ENCODE data around the gene OR10Z1. TPM values are rescaled to one million over a fixed set of nuclear protein-coding genes. Genes with fewer than 3 reads are reported as not detected.

OR10Z1 gene
- total RNA-seq, 1 donor from 2014 or later = not detected

- no peak for DNase-seq (ENCODE audit: low read depth)
- Histone ChIP-seq H3K4me3 (ENCODE audit: low read depth, low read length) (no peak overlapping the region), H3K27me3 (ENCODE audit: control insufficient read depth, insufficient read depth, low read length) (no peaks in the 10 kb centered on the region), H3K36me3 (ENCODE audit: control insufficient read depth, insufficient read depth, low read length) (no peaks in the 10 kb centered on the region)
- TF ChIP-seq CTCF (IDR thresholded peaks at IDR 0.05; ENCODE audit: insufficient read depth, low read length, severe bottlenecking) = no peak
- FAIRE-seq = no peak
Measured at GRCh38 chr1:158649052-158649451, 44.0 kb downstream of the OR10Z1 start.

GRCh38 chr1:158652721-158653334, 47.8 kb downstream of the OR10Z1 start:
- no peak for FAIRE-seq
- Histone ChIP-seq H3K27me3 (ENCODE audit: control insufficient read depth, insufficient read depth, low read length) (no peaks in the 10 kb centered on the region), H3K36me3 (ENCODE audit: control insufficient read depth, insufficient read depth, low read length) (no peaks in the 10 kb centered on the region), H3K4me3 (ENCODE audit: low read depth, low read length) (no peak overlapping the region)
- no peak for DNase-seq (ENCODE audit: low read depth)
- TF ChIP-seq CTCF (IDR thresholded peaks at IDR 0.05; ENCODE audit: insufficient read depth, low read length, severe bottlenecking) = no peak

- Histone ChIP-seq H3K36me3 (ENCODE audit: control insufficient read depth, insufficient read depth, low read length) (no peaks in the 10 kb centered on the region), H3K4me3 (ENCODE audit: low read depth, low read length) (no peak overlapping the region), H3K27me3 (ENCODE audit: control insufficient read depth, insufficient read depth, low read length) (no peaks in the 10 kb centered on the region)
- DNase-seq (ENCODE audit: low read depth) (no peak), FAIRE-seq (no peak)
- TF ChIP-seq CTCF (IDR thresholded peaks at IDR 0.05; ENCODE audit: insufficient read depth, low read length, severe bottlenecking) = no peak
Measured at GRCh38 chr1:158654086-158654485, 49.0 kb downstream of the OR10Z1 start.

GRCh38 chr1:158654571-158654970, 49.5 kb downstream of the OR10Z1 start:
- Histone ChIP-seq H3K36me3 (ENCODE audit: control insufficient read depth, insufficient read depth, low read length) (no peaks in the 10 kb centered on the region), H3K27me3 (ENCODE audit: control insufficient read depth, insufficient read depth, low read length) (no peaks in the 10 kb centered on the region), H3K4me3 (ENCODE audit: low read depth, low read length) (no peak overlapping the region)
- DNase-seq (ENCODE audit: low read depth) (no peak), FAIRE-seq (no peak)
- no peak for TF ChIP-seq CTCF (IDR thresholded peaks at IDR 0.05; ENCODE audit: insufficient read depth, low read length, severe bottlenecking)

Other genes with a start within 250 kb of the OR10Z1 start
- gene OR10T2, start 205.8 kb upstream of the OR10Z1 start, total RNA-seq = not detected in 2 replicates
- not detected in 2 replicates for gene OR10K2, start 179.0 kb upstream of the OR10Z1 start, total RNA-seq
- gene OR10K1, start 143.4 kb upstream of the OR10Z1 start, total RNA-seq = not detected in 2 replicates
- gene OR10R2, start 133.0 kb upstream of the OR10Z1 start, total RNA-seq = under 0.01 TPM in 1 of 2 replicates, not detected in the other
- gene OR6Y1, start 50.9 kb upstream of the OR10Z1 start, total RNA-seq = not detected in 2 replicates
- not detected in 2 replicates for gene OR6P1, start 34.7 kb upstream of the OR10Z1 start, total RNA-seq
- gene OR10X1, start 25.4 kb upstream of the OR10Z1 start, total RNA-seq = not detected in 2 replicates
- not detected in 2 replicates for gene SPTA1, start 81.4 kb downstream of the OR10Z1 start, total RNA-seq
- gene OR6K2, start 95.4 kb downstream of the OR10Z1 start, total RNA-seq = not detected in 2 replicates
- not detected in 2 replicates for gene OR6K3, start 115.5 kb downstream of the OR10Z1 start, total RNA-seq
- not detected in 2 replicates for gene OR6K6, start 149.5 kb downstream of the OR10Z1 start, total RNA-seq
- not detected in 2 replicates for gene OR6N1, start 166.9 kb downstream of the OR10Z1 start, total RNA-seq
- not detected in 2 replicates for gene OR6N2, start 175.9 kb downstream of the OR10Z1 start, total RNA-seq
- not detected in 2 replicates for gene MNDA, start 226.1 kb downstream of the OR10Z1 start, total RNA-seq